ENCODE measurements around the gene ETAA1. TPM values are rescaled to one million over a fixed set of nuclear protein-coding genes. Genes with fewer than 3 reads are reported as not detected.

ETAA1 gene
- total RNA-seq, 1 experiment from 2014 or later = 18.8 TPM

DNA sequence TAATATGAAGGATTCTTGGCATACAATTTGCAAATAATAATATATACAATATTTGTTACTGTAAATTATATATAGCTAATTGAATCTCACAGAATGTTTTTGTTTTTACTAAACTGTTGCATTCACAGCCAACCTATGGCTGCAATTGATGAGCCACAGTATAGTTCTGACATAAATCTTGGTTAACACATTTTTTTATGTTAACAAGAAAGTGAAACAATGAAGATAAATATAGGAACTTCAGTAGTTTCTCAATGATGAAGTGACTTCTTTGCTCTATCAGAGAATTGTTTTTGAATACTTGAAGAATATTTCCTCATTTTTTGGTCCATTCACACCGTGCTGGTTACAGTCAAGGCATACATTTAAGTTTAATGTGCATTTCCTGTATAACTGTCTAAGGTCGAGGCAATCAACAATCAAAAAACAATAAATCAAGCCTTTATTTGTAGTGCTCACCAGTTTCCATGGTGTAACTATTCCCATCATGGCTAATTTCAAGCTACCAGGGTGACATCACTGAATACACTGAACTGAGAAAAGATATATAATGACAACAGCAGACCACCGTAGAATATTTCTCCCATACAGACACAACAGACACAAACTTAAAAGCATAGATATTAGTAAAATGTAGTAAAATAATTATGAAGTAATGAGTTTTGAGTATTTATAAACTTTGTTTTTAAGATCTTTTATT lies 12.9 kb upstream of the ETAA1 start:
- no CpG with 5 or more reads among the region's 3 CpGs for WGBS (ENCODE audit: extremely low coverage, insufficient read length, low lambda C conversion rate)
- H3K27ac Mint-ChIP-seq = no peak overlapping the region
- no peak for DNase-seq

More for the DNA sequence above, 12.9 kb upstream of the ETAA1 start:
- Histone ChIP-seq H3K9ac (ENCODE audit: extremely low read depth, insufficient read length, low read length) (no peak overlapping the region), H3K56ac (ENCODE audit: insufficient read length, low read depth, low read length) (no peak overlapping the region), H3K27me3 (ENCODE audit: insufficient read depth, low read length) (no peaks in the 10 kb centered on the region), H3K23me2 (ENCODE audit: insufficient read length, low read depth, low read length, poor library complexity, severe bottlenecking) (no peaks in the 10 kb centered on the region), H3K23ac (ENCODE audit: insufficient read length, low read depth, low read length) (no peak overlapping the region), H4K91ac (ENCODE audit: insufficient read length, low read depth, low read length) (no peak overlapping the region), H3K4me2 (ENCODE audit: insufficient read depth, insufficient read length, low read length) (no peak overlapping the region), H2BK5ac (ENCODE audit: insufficient read length, low read length) (no peak overlapping the region), H3T11ph (ENCODE audit: low read length) (no peak overlapping the region), H3K4me1 (ENCODE audit: insufficient read depth, low read length) (peaks cover 2% of the 10 kb centered on the region; the same call in 1 of the 2 replicates), H3K14ac (ENCODE audit: insufficient read depth, low read length) (no peak overlapping the region), H2BK15ac (ENCODE audit: low read depth, low read length) (no peak overlapping the region), H4K5ac (ENCODE audit: insufficient read length, low read depth, low read length) (no peak overlapping the region), H4K8ac (replicated peaks; ENCODE audit: insufficient read length, low read depth, low read length) (no peak overlapping the region), H3K79me2 (ENCODE audit: insufficient read depth, low read length) (no peaks in the 10 kb centered on the region), H3K4ac (ENCODE audit: low read depth, low read length) (no peak overlapping the region), H2BK20ac (ENCODE audit: low read depth, low read length, poor library complexity, severe bottlenecking) (no peak overlapping the region), H4K20me1 (ENCODE audit: control insufficient read depth, insufficient read depth, insufficient read length) (no peaks in the 10 kb centered on the region), H3K9me3 (ENCODE audit: control insufficient read depth, low read depth, low read length) (no peaks in the 10 kb centered on the region), H2AFZ (ENCODE audit: low read length) (no peak overlapping the region), H2BK12ac (ENCODE audit: insufficient read length, low read depth, low read length) (no peak overlapping the region), H2BK120ac (ENCODE audit: low read depth, low read length, poor library complexity, severe bottlenecking) (no peak overlapping the region), H3K79me1 (ENCODE audit: insufficient read depth, low read depth, low read length, poor library complexity, severe bottlenecking) (no peaks in the 10 kb centered on the region), H3K27ac (ENCODE audit: insufficient read length, low read depth, low read length) (no peak overlapping the region), H2AK5ac (ENCODE audit: insufficient read length, low read length) (no peak overlapping the region), H3K18ac (ENCODE audit: insufficient read length, low read depth, low read length) (no peak overlapping the region)
- Mint-ChIP-seq H3K9me3 (0 out of 5 replicates have a peak, but pooled peaks cover 0 to under 1% of the 10 kb centered on the region in 2 experiments), H3K27me3 (ENCODE audit: low read depth) (no peaks in the 10 kb centered on the region), H3K4me3 (no peak overlapping the region), H3K36me3 (ENCODE audit: insufficient read depth in 1 of 3, low read depth in 3 of 3) (peaks cover 0 to 5% (median 0%) of the 10 kb centered on the region in 3 experiments; a peak in 3 of 7 replicates), H3K4me1 (peaks cover 9% of the 10 kb centered on the region in 2 experiments)
- TF ChIP-seq, protein P1, sequence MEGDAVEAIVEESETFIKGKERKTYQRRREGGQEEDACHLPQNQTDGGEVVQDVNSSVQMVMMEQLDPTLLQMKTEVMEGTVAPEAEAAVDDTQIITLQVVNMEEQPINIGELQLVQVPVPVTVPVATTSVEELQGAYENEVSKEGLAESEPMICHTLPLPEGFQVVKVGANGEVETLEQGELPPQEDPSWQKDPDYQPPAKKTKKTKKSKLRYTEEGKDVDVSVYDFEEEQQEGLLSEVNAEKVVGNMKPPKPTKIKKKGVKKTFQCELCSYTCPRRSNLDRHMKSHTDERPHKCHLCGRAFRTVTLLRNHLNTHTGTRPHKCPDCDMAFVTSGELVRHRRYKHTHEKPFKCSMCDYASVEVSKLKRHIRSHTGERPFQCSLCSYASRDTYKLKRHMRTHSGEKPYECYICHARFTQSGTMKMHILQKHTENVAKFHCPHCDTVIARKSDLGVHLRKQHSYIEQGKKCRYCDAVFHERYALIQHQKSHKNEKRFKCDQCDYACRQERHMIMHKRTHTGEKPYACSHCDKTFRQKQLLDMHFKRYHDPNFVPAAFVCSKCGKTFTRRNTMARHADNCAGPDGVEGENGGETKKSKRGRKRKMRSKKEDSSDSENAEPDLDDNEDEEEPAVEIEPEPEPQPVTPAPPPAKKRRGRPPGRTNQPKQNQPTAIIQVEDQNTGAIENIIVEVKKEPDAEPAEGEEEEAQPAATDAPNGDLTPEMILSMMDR (conservative IDR thresholded peaks at IDR 0.05) = no peak
